MM.1S (cell line): Measurements from ENCODE around the gene USP37.

Experiments
- EZH2 ChIP-seq: fragments of 300-600 bp; sonication (generic); optimal IDR thresholded peaks from 2 replicates; pipeline ENCODE3; 2017; ENCODE audit warnings: low read depth, mild to moderate bottlenecking, antibody characterized with exemption, low read length, mixed read lengths
- TF ChIP-seq, protein P1 (sequence below): fragments of 300-600 bp; sonication (generic); IDR thresholded peaks from 2 replicates; pipeline ENCODE4 v1.5.1; 2016; ENCODE audit warnings: antibody characterized with exemption, low read length, mixed read lengths

DNA sequence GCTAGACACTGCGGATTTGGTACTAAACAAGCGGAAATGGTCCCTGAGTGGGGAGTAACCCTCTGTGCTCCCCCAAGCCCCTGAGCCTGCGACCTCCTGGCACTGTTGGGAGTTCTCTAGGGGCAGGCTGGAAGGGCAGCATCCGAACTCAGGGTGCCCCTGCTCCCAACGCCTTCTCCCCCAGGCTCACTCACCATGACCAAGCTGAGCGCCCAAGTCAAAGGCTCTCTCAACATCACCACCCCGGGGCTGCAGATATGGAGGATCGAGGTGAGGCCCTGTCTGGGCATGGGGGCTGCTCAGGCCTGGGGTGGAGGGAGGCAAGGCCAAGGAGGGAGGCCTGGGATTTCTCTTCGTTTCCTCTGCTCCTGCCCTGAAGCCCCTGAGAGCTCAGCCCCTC is 144.6 kb downstream of the USP37 start:
- TF ChIP-seq, protein P1, sequence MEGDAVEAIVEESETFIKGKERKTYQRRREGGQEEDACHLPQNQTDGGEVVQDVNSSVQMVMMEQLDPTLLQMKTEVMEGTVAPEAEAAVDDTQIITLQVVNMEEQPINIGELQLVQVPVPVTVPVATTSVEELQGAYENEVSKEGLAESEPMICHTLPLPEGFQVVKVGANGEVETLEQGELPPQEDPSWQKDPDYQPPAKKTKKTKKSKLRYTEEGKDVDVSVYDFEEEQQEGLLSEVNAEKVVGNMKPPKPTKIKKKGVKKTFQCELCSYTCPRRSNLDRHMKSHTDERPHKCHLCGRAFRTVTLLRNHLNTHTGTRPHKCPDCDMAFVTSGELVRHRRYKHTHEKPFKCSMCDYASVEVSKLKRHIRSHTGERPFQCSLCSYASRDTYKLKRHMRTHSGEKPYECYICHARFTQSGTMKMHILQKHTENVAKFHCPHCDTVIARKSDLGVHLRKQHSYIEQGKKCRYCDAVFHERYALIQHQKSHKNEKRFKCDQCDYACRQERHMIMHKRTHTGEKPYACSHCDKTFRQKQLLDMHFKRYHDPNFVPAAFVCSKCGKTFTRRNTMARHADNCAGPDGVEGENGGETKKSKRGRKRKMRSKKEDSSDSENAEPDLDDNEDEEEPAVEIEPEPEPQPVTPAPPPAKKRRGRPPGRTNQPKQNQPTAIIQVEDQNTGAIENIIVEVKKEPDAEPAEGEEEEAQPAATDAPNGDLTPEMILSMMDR = no peak
- TF ChIP-seq EZH2 = no peak
